ENCODE measurements around the gene KLK4.
A peak's percentile ranks its signal among the peaks of the same experiment; 100 is the strongest.
"Not testable (repeated sequence)": the region's sequence is repeated elsewhere in the genome, so short reads cannot be mapped to it uniquely, and the experiment has no call there.

Gene KLK4

GRCh38 chr19:50912727-50913716 lies 1.8 kb upstream of the KLK4 start:
- DNase-seq = no peak

- DNase-seq = no peak
Measured at GRCh38 chr19:50912102-50912599, 956 bp upstream of the KLK4 start.

- no peak for DNase-seq
Measured at GRCh38 chr19:50910722-50911121, 473 bp downstream of the KLK4 start.

- DNase-seq = no peak
Measured at GRCh38 chr19:50909240-50910070, 1.7 kb downstream of the KLK4 start.

GRCh38 chr19:50908336-50908735 lies 2.9 kb downstream of the KLK4 start:
- DNase-seq = no peak

- DNase-seq = no peak
Measured at GRCh38 chr19:50906217-50906616, 5.0 kb downstream of the KLK4 start.

- no peak for DNase-seq
Measured at GRCh38 chr19:50902640-50903039, 8.6 kb downstream of the KLK4 start.

- DNase-seq = no peak
Measured at GRCh38 chr19:50899569-50899968, 11.6 kb downstream of the KLK4 start.

- DNase-seq = no peak
Measured at GRCh38 chr19:50898018-50898417, 13.2 kb downstream of the KLK4 start.

GRCh38 chr19:50897612-50898011 lies 13.6 kb downstream of the KLK4 start:
- no peak for DNase-seq

- no peak for DNase-seq
Measured at GRCh38 chr19:50897191-50897607, 14.0 kb downstream of the KLK4 start.

- DNase-seq = peak; percentile 17
Measured at GRCh38 chr19:50896591-50897190, 14.5 kb downstream of the KLK4 start.

- not testable (repeated sequence) for DNase-seq
Measured at GRCh38 chr19:50896089-50896590, 15.1 kb downstream of the KLK4 start.

GRCh38 chr19:50894478-50895356 lies 16.5 kb downstream of the KLK4 start:
- DNase-seq = no peak

- no peak for DNase-seq
Measured at GRCh38 chr19:50893047-50893736, 18.0 kb downstream of the KLK4 start.

GRCh38 chr19:50891253-50891625 lies 20.0 kb downstream of the KLK4 start:
- no peak for DNase-seq

- no peak for DNase-seq
Measured at GRCh38 chr19:50890422-50891252, 20.6 kb downstream of the KLK4 start.

GRCh38 chr19:50889638-50890037 lies 21.6 kb downstream of the KLK4 start:
- DNase-seq = no peak

GRCh38 chr19:50882188-50882587 lies 29.0 kb downstream of the KLK4 start:
- no peak for DNase-seq

- no peak for DNase-seq
Measured at GRCh38 chr19:50880241-50880640, 31.0 kb downstream of the KLK4 start.
